Testis (tissue), 3 donors: ENCODE data around the gene CELF3. TPM values are rescaled to one million over a fixed set of nuclear protein-coding genes. Genes with fewer than 3 reads are reported as not detected.

Source experiments
- DNase-seq: peaks from one replicate; pipeline ENCODE4 v3.0.0-alpha.2; 2019
- H3K27ac ChIP-seq, 2 donors: fragments of 200-600 bp; sonication (generic); one replicate each; pipeline ENCODE4 v1.5.1; 2019
- H3K27me3 ChIP-seq: fragments of 200-600 bp; sonication (generic); one replicate; pipeline ENCODE4 v1.5.1; 2019
- H3K36me3 ChIP-seq: fragments of 200-600 bp; sonication (generic); one replicate; pipeline ENCODE4 v1.5.1; 2017; ENCODE audit warnings: low read depth; ENCODE audit errors: missing control alignments
- H3K4me1 ChIP-seq: fragments of 200-600 bp; sonication (generic); one replicate; pipeline ENCODE4 v1.5.1; 2019
- H3K4me3 ChIP-seq, 2 donors: fragments of 200-600 bp; sonication (generic); one replicate each; pipeline ENCODE4 v1.5.1; 2017 to 2019
- H3K9me3 ChIP-seq: fragments of 200-600 bp; sonication (generic); one replicate; pipeline ENCODE4 v1.5.1; 2017
- POLR2A ChIP-seq: fragments of 450-650 bp; IDR thresholded peaks from one replicate; pipeline ENCODE4 v1.6.1; 2017; ENCODE audit warnings: antibody characterized with exemption, mild to moderate bottlenecking, moderate library complexity
- WGBS, 2 donors: methylation state at CpG; one replicate each; pipeline ENCODE4 v1.1.5; 2018; 5-methylcytosine and 5-hydroxymethylcytosine counted together
- intact Hi-C: fragments of 100-400 bp; cut with DNase I; formaldehyde crosslinking; loops from one replicate; pipeline ENCODE4 v1.15.1; 2023; ENCODE audit warnings: low total_unique reads
- polyA plus RNA-seq: library from polyadenylated mRNA; stranded (reverse); fragments of 350-450 nt; fragmentation: Illumina TruSeq; extraction: RNeasy Lipid Tissue Mini Kit (QIAGEN cat#74804); gene quantifications from one replicate; pipeline ENCODE4 v1.2.3, GENCODE V29; 2014; ENCODE audit warnings: low read depth, low replicate concordance; ENCODE audit not compliant: insufficient read depth
- total RNA-seq, 2 donors: library from RNA; depleted of rRNA; stranded (reverse); fragments of >200 nt; gene quantifications; one replicate each; pipeline ENCODE4 v1.2.3, GENCODE V29; 2016
- TF ChIP-seq, protein P1 (sequence below), 3 experiments: fragments of 450-650 bp in 2 of 3; fragments of 200-600 bp in 1 of 3; sonication (generic) in 1 of 3; IDR thresholded peaks; one replicate each; pipeline ENCODE4 v1.5.1; 2016 to 2019; ENCODE audit warnings: antibody characterized with exemption in 3 of 3, mild to moderate bottlenecking in 2 of 3, moderate library complexity in 1 of 3

CELF3 gene
- total and polyA plus RNA-seq, 3 donors from 2014 or later: 2.6 to 4.6 (median 3.2) TPM

DNA sequence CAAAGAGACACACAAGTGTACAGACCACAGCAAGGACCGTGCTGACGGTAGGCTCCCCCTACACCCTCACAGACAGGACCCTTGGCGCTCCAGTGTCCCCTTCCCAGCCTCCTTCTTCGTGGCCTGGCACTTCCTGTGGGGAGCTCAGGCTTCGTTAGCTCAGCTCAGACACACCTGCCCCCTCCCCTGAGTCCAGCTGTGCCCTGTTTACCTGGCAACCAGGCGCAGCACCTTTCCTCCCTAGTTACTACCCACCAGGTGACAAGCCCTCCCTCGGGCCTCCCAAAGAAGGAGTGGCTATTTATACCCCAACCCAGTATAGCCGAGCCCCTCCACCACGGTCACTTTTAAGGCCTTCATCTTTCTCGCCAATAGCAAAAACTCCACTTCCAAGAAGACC, 4.7 kb downstream of the CELF3 start:
- Histone ChIP-seq H3K27ac (no peak overlapping the region), H3K4me3 (no peak overlapping the region), H3K27me3 (no peaks in the 10 kb centered on the region), H3K4me1 (peaks cover 1% of the 10 kb centered on the region), H3K9me3 (no peaks in the 10 kb centered on the region), H3K36me3 (no peaks in the 10 kb centered on the region)
- TF ChIP-seq, protein P1, sequence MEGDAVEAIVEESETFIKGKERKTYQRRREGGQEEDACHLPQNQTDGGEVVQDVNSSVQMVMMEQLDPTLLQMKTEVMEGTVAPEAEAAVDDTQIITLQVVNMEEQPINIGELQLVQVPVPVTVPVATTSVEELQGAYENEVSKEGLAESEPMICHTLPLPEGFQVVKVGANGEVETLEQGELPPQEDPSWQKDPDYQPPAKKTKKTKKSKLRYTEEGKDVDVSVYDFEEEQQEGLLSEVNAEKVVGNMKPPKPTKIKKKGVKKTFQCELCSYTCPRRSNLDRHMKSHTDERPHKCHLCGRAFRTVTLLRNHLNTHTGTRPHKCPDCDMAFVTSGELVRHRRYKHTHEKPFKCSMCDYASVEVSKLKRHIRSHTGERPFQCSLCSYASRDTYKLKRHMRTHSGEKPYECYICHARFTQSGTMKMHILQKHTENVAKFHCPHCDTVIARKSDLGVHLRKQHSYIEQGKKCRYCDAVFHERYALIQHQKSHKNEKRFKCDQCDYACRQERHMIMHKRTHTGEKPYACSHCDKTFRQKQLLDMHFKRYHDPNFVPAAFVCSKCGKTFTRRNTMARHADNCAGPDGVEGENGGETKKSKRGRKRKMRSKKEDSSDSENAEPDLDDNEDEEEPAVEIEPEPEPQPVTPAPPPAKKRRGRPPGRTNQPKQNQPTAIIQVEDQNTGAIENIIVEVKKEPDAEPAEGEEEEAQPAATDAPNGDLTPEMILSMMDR (IDR thresholded peaks at IDR 0.05): no peak
- TF ChIP-seq POLR2A: no peak
- 60 to 72% methylated on average over 7 to 10 of the region's 10 CpGs for WGBS, 2 donors
- intact Hi-C loops: no loop called here
- no peak for DNase-seq

DNA sequence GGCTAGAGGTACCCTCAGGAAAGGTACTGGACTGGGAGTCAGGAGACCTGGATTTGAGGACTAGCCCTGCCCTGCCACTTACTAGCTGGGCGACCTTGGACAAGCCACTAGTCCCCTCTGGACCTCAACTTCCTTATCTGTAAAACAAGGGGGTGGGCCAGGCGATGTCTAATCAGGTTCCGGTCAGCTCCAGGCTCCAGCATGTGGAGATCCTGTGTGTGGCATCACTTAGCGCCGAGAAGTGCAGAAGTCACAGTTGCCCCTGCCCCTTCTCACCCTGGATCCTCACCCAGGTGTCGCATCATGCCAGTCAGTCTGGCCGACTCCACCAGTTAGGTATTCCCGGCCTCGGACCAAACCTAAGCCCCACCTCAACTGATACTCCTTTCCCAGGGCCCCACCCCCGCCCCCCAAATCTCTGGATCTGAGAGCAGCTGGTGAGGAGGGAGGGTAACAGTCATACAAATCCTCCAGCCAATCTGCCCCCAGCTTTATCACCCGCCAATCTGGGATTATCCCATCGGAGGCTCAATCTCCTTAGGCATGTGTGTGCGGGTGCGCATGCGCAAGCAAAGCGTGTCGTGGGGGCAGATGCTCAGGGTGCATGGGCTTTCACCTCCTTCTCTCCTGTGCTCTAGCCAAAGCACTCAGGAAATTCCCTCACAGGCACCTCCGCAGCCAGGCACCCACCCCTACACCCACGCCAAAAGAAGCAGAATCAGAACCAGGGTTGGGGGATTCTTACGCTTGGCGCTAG, 5.4 kb downstream of the CELF3 start:
- WGBS, 2 donors: 61 to 65% methylated on average over 10 to 21 of the region's 21 CpGs
- no peaks in the 10 kb centered on the region for H3K9me3 ChIP-seq
- H3K27me3 ChIP-seq: no peaks in the 10 kb centered on the region
- no peak for DNase-seq
- intact Hi-C loops: no loop called here
- no peak for TF ChIP-seq POLR2A
- TF ChIP-seq, protein P1 (IDR thresholded peaks at IDR 0.05): no peak
- H3K27ac ChIP-seq: no peak overlapping the region
- no peaks in the 10 kb centered on the region for H3K4me1 ChIP-seq
- H3K36me3 ChIP-seq: no peaks in the 10 kb centered on the region
- H3K4me3 ChIP-seq: no peak overlapping the region

DNA sequence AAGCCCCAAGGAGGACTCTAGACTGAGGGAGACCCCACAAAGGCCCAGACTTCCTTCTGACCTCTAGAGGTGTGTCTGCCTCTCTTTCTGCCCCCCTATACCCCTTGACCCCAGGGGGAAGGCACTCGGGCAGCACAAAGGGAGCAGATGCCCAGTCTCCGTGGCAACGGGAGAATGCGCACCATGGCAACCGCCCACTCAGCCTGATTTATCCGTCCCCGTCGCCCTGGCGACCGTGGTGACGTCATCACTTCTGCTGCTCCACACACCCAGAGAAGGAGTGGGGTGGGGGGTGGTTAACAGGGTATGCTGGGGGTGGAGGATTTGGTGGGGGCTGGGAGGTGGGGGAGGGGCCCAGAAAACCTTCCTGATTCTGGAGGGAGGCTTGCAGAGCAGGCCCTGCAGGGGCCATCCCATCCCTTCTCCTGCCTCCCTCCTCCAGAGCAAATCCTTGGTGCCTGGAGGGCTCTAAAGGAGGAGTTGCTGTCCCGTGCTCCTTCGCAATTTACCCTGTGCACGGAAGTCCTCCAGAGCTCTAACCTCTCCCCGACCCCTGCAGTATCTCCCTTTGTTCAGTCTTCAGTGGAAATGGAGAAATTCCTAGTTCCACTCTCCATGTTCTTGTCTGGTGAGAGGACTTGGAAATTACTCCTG, 6.3 kb downstream of the CELF3 start:
- Histone ChIP-seq H3K27ac (no peak overlapping the region), H3K9me3 (no peaks in the 10 kb centered on the region), H3K36me3 (no peaks in the 10 kb centered on the region), H3K4me1 (no peaks in the 10 kb centered on the region), H3K27me3 (no peaks in the 10 kb centered on the region), H3K4me3 (no peak overlapping the region)
- DNase-seq: peak; percentile 74
- intact Hi-C loops: no loop called here
- TF ChIP-seq POLR2A: no peak
- TF ChIP-seq, protein P1 (IDR thresholded peaks at IDR 0.05): no peak
- WGBS, 2 donors: 31 to 45% methylated on average over 15 of the region's 15 CpGs

DNA sequence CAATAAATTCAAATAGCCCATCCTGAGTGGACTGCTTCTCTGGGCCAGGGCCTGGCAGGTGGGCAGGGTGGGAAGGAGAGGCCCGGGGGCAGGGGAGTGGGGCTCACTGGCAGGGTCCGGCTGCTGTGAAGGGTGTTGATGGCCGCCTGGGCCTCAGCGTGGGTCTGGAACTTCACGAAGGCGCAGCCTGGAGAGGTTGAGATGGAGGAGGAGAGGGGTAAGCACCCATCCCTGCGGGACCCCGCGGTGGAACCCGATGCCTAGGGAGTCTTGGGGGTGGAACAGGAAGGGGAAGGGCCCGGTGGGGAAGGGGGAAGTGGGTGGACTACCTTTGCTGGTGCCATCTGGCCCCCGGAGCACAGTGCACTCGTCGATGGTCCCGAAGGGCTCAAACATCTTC, 7.7 kb downstream of the CELF3 start:
- Histone ChIP-seq H3K27ac (no peak overlapping the region), H3K27me3 (no peaks in the 10 kb centered on the region), H3K36me3 (no peaks in the 10 kb centered on the region), H3K4me1 (no peaks in the 10 kb centered on the region), H3K4me3 (no peak overlapping the region), H3K9me3 (no peaks in the 10 kb centered on the region)
- intact Hi-C loops: no loop called here
- TF ChIP-seq POLR2A: no peak
- TF ChIP-seq, protein P1 (IDR thresholded peaks at IDR 0.05): no peak
- WGBS, 2 donors: 76 to 84% methylated on average over 14 to 15 of the region's 15 CpGs
- DNase-seq: no peak
